ENCODE data around the gene RPL7L1.

DNA sequence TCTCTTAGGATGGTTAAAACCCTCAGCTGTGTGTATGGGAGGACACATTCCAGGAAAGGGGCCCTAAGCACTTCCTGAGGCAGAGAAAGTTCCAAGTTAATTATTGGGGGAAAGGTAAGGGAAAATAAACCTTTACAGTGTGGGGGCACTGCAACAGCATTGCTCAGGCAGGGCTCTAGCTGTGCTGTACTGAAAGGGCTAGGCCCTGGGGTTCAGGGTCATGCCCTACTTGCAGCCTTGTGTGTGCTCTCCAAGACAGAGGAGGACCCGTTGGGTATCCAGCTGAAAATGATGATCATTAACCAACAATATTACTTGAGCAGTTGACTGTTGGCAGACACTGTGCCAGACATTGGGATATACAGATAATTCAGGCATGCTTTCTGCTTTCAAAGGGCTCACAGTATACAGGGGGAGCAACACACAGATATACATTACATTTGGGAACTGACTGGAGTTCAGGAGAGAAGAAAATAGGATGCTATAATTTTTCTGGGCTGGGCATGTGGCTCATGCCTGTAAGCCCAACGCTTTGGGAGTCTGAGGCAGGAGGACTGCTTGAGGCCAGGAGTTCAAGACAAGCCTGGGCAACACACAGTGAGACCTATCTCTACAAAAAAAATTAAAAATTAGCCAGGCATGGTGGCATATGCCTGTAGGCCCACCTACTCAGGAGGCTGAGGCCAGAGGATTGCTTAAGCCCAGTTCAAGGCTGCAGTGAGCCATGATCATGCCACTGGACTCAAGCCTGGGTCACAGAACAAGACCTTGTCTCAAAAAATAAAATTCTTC is 9.1 kb upstream of the RPL7L1 start:
- no peak for TF ChIP-seq POLR2A (IDR thresholded peaks at IDR 0.05)
- TF ChIP-seq, protein P1, sequence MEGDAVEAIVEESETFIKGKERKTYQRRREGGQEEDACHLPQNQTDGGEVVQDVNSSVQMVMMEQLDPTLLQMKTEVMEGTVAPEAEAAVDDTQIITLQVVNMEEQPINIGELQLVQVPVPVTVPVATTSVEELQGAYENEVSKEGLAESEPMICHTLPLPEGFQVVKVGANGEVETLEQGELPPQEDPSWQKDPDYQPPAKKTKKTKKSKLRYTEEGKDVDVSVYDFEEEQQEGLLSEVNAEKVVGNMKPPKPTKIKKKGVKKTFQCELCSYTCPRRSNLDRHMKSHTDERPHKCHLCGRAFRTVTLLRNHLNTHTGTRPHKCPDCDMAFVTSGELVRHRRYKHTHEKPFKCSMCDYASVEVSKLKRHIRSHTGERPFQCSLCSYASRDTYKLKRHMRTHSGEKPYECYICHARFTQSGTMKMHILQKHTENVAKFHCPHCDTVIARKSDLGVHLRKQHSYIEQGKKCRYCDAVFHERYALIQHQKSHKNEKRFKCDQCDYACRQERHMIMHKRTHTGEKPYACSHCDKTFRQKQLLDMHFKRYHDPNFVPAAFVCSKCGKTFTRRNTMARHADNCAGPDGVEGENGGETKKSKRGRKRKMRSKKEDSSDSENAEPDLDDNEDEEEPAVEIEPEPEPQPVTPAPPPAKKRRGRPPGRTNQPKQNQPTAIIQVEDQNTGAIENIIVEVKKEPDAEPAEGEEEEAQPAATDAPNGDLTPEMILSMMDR (IDR thresholded peaks at IDR 0.05), result no peak
- no peak for TF ChIP-seq POLR2AphosphoS5 (IDR thresholded peaks at IDR 0.05)
